PFSK-1 (cell line): ENCODE measurements around the gene METTL1.

Experiments
- FOXP2 ChIP-seq: optimal IDR thresholded peaks from 2 replicates; pipeline ENCODE3; 2011; ENCODE audit warnings: borderline replicate concordance, control low read depth, inconsistent platforms; ENCODE audit not compliant: insufficient read depth; ENCODE audit errors: extremely low read length, extremely low read depth
- POLR2AphosphoS5 ChIP-seq: IDR thresholded peaks from 2 replicates; pipeline ENCODE4 v1.6.1; 2012; ENCODE audit warnings: low read depth, mild to moderate bottlenecking, control low read depth, low read length, moderate library complexity
- REST ChIP-seq, 2 experiments: IDR thresholded peaks; 2 replicates each; pipeline versions ENCODE4 v1.6.1 to v1.8.0; 2011 to 2012; ENCODE audit warnings: low read depth in 2 of 2, low read length in 2 of 2, control low read depth in 1 of 2, inconsistent platforms in 1 of 2, mild to moderate bottlenecking in 1 of 2, moderate library complexity in 1 of 2; ENCODE audit not compliant: insufficient read depth in 1 of 2
- SIN3A ChIP-seq: IDR thresholded peaks from 2 replicates; pipeline ENCODE4 v1.6.1; 2012; ENCODE audit warnings: mild to moderate bottlenecking, low read length, moderate library complexity, borderline replicate concordance; ENCODE audit not compliant: insufficient read depth
- TAF1 ChIP-seq: IDR thresholded peaks from 2 replicates; pipeline ENCODE4 v1.6.1; 2012; ENCODE audit warnings: low read length, control low read depth, borderline replicate concordance; ENCODE audit not compliant: insufficient read depth

- no peak for TF ChIP-seq POLR2AphosphoS5
- no peak for TF ChIP-seq REST (IDR thresholded peaks at IDR 0.05; ENCODE audit: insufficient read depth in 1 of 2, low read depth in 2 of 2, low read length in 2 of 2)
- no peak for TF ChIP-seq SIN3A
- TF ChIP-seq TAF1 = no peak
- no peak for TF ChIP-seq FOXP2
These were observed 37.5 kb upstream of the METTL1 start for GRCh38 chr12:57809425-57809824.
